HCT116 (cell line): ENCODE data around the gene SMIM34. TPM values are rescaled to one million over a fixed set of nuclear protein-coding genes. Genes with fewer than 3 reads are reported as not detected.
"Not testable (repeated sequence)": the region's sequence is repeated elsewhere in the genome, so short reads cannot be mapped to it uniquely, and the experiment has no call there.

ENCODE experiments used
- ATAC-seq: fragments of 200-7000 bp; cut with Tn5 transposase; 2 replicates; pipeline ENCODE4 v1.9.1; 2020; ENCODE audit warnings: mild to moderate bottlenecking, moderate library complexity
- Bru-seq: library from RNA; stranded (reverse); fragments of 400-500 nt; gene quantifications from one replicate; lab custom pipeline; 2021; lab: Mats Ljungman, UMichigan
- BruChase-seq, 2 experiments: library from RNA; stranded (reverse); fragments of 400-500 nt; gene quantifications; one replicate each; lab custom pipeline; 2021; lab: Mats Ljungman, UMichigan
- BruUV-seq: library from RNA; stranded (reverse); fragments of 400-500 nt; replicated peaks from 2 replicates; lab custom pipeline; 2021; lab: Mats Ljungman, UMichigan
- CTCF ChIA-PET: fragments of 300-600 bp; sonication (Branson Sonifier 250); formaldehyde crosslinking; loops from one replicate; lab custom pipeline; 2021; ENCODE audit warnings: antibody characterized with exemption; lab: Charles Lee
- POLR2A ChIA-PET: fragments of 300-600, 350-600 bp; sonication (Branson Sonifier 250); formaldehyde crosslinking; loops from one replicate; lab custom pipeline; 2021; ENCODE audit warnings: antibody characterized with exemption; lab: Charles Lee
- RAD21 ChIA-PET, 2 experiments: fragments of 300-600 bp; sonication (Branson Sonifier 250); formaldehyde crosslinking; loops; one replicate each; lab custom pipeline; 2023; ENCODE audit warnings: low total read pairs in 2 of 2; ENCODE audit not compliant: uncharacterized antibody in 2 of 2, unreplicated experiment in 2 of 2, low non-redundant PET in 1 of 2; lab: Charles Lee
- DNase-seq: peaks from one replicate; pipeline ENCODE4 v3.0.0-alpha.2; 2010; ENCODE audit warnings: low read depth, low spot score
- H2AFZ ChIP-seq: fragments of 200-600 bp; shearing (Covaris generic), sonication (generic); 2 replicates; pipeline ENCODE4 v1.6.1; 2017; ENCODE audit warnings: low read depth, mixed run types, mixed read lengths, antibody characterized with exemption, low read length; ENCODE audit not compliant: poor library complexity, severe bottlenecking
- H3K27ac ChIP-seq: 2 replicates; pipeline ENCODE4 v1.5.1; 2012; ENCODE audit warnings: low read depth, low read length
- H3K27me3 ChIP-seq: fragments of 200-600 bp; sonication (generic); 2 replicates; pipeline ENCODE4 v1.6.1; 2016; ENCODE audit warnings: mixed run types, low read length, mixed read lengths; ENCODE audit not compliant: insufficient read depth
- H3K36me3 ChIP-seq, 2 experiments: fragments of 200-500 bp in 1 of 2; fragments of 200-600 bp in 1 of 2; sonication (Bioruptor generic) in 1 of 2; sonication (generic) in 1 of 2; 2 replicates each; pipeline versions ENCODE4 v1.5.1 to v1.6.1; 2014 to 2016; ENCODE audit warnings: low read length in 2 of 2, inconsistent platforms in 1 of 2, mixed read lengths in 1 of 2, mixed run types in 1 of 2; ENCODE audit not compliant: insufficient read depth in 2 of 2, control insufficient read depth in 1 of 2
- H3K4me1 ChIP-seq, 2 experiments: fragments of 200-600 bp in 1 of 2; sonication (generic) in 1 of 2; 2 replicates each; pipeline versions ENCODE4 v1.5.1 to v1.6.1; 2012 to 2017; ENCODE audit warnings: low read length in 2 of 2, inconsistent platforms in 1 of 2, mild to moderate bottlenecking in 1 of 2, mixed read lengths in 1 of 2, mixed run types in 1 of 2, moderate library complexity in 1 of 2; ENCODE audit not compliant: insufficient read depth in 2 of 2, control insufficient read depth in 1 of 2
- H3K4me2 ChIP-seq: fragments of 200-600 bp; sonication (generic); 2 replicates; pipeline ENCODE4 v1.6.1; 2017; ENCODE audit warnings: mixed run types, low read length, mixed read lengths
- H3K4me3 ChIP-seq, 2 experiments: fragments of 200-600 bp in 1 of 2; sonication (generic) in 1 of 2; replicated peaks in 1 of 2; 2 replicates each; pipeline ENCODE4 v1.5.1; 2011 to 2016; ENCODE audit warnings: low read length in 2 of 2, control low read depth in 1 of 2, low read depth in 1 of 2, mild to moderate bottlenecking in 1 of 2, mixed read lengths in 1 of 2, mixed run types in 1 of 2
- H3K79me2 ChIP-seq: fragments of 200-600 bp; sonication (generic); 2 replicates; pipeline ENCODE4 v1.6.1; 2017; ENCODE audit warnings: mild to moderate bottlenecking, mixed run types, low read length, moderate library complexity, mixed read lengths; ENCODE audit not compliant: insufficient read depth
- H3K9ac ChIP-seq: fragments of 200-600 bp; sonication (generic); 2 replicates; pipeline ENCODE4 v1.6.1; 2016; ENCODE audit warnings: low read length, mixed read lengths
- H3K9me2 ChIP-seq: fragments of 200-600 bp; sonication (generic), shearing (Covaris generic); 2 replicates; pipeline ENCODE4 v1.6.1; 2017; ENCODE audit warnings: mixed run types, mild to moderate bottlenecking, moderate library complexity; ENCODE audit not compliant: insufficient read depth
- H3K9me3 ChIP-seq, 2 experiments: fragments of 200-500 bp in 1 of 2; fragments of 200-600 bp in 1 of 2; sonication (Bioruptor generic) in 1 of 2; sonication (generic) in 1 of 2; 2 replicates each; pipeline ENCODE4 v1.6.1; 2014 to 2017; ENCODE audit warnings: low read length in 2 of 2, mixed read lengths in 2 of 2, inconsistent platforms in 1 of 2, low read depth in 1 of 2, mild to moderate bottlenecking in 1 of 2, mixed run types in 1 of 2, moderate library complexity in 1 of 2; ENCODE audit not compliant: control insufficient read depth in 1 of 2, insufficient read depth in 1 of 2
- H4K20me1 ChIP-seq: fragments of 200-600 bp; sonication (generic), shearing (Covaris generic); 2 replicates; pipeline ENCODE4 v1.6.1; 2017; ENCODE audit warnings: mixed run types, mild to moderate bottlenecking, moderate library complexity; ENCODE audit not compliant: insufficient read depth
- intact Hi-C: fragments of 100-400 bp; cut with micrococcal nuclease; formaldehyde crosslinking; loops from 2 replicates; pipeline ENCODE4 v1.10.0; 2022
- long read RNA-seq: library from polyadenylated mRNA; unstranded; transcript quantifications from one replicate; pipeline ENCODE4 v2.0.0, GENCODE V29; 2021; ENCODE audit not compliant: unreplicated experiment
- polyA plus RNA-seq: library from polyadenylated mRNA; unstranded; fragments of >200 nt; gene quantifications from 2 replicates; pipeline ENCODE4 v1.2.1, GENCODE V29; 2012; ENCODE audit warnings: missing spikeins
- total RNA-seq: library from RNA; stranded (reverse); gene quantifications from one replicate; pipeline ENCODE4 v1.2.1, GENCODE V29; 2021; ENCODE audit not compliant: unreplicated experiment

Gene SMIM34, protein sequence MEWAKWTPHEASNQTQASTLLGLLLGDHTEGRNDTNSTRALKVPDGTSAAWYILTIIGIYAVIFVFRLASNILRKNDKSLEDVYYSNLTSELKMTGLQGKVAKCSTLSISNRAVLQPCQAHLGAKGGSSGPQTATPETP
- not detected for total RNA-seq
- polyA plus RNA-seq, result 0.14 TPM in 1 of 2 replicates, not detected in the other
- not detected for Bru-seq, nascent RNA
- BruChase-seq, experiment 1, labeled RNA remaining after a 6-hour chase, result not detected
- BruChase-seq, experiment 2, labeled RNA remaining after a 2-hour chase, result not detected
- long read RNA-seq, result 0 reads

- H3K4me1 ChIP-seq, H3K79me2 ChIP-seq, RAD21 ChIA-PET, CTCF ChIA-PET, POLR2A ChIA-PET, H3K27ac ChIP-seq, H3K9ac ChIP-seq, ATAC-seq, BruUV-seq, H3K4me3 ChIP-seq, H3K4me2 ChIP-seq, intact Hi-C loops, H3K9me3 ChIP-seq, H3K9me2 ChIP-seq, H4K20me1 ChIP-seq, H3K36me3 ChIP-seq, H3K27me3 ChIP-seq, DNase-seq, H2AFZ ChIP-seq: not testable (repeated sequence)
These were observed at the start of gene SMIM34 for GRCh38 chr21:34423805-34424204. SMIM34 (minus strand) TSS chr21:34423951; CDS start chr21:34423839, 112 bp downstream.

DNA sequence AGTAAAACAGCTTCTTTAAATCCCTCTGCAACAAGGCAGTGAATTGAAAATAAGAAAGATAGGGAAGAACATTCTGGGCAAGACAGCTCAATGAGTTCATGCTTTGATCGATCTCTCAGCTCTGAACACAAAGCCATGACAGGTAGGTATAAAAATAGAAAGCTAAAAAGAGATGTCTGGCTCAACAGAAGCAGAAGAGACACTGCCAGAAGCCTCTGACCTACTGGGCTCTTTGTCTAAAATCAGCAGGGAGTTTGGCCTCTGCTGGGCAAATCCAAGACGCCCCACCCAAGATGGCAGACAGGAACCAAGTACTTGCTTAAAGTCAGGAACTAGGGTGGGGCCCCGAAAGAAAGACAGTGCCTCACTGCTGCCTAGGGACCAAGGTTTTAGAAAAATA, 43.6 kb upstream of the SMIM34 start:
- H3K4me3 ChIP-seq, ATAC-seq, H3K79me2 ChIP-seq, H4K20me1 ChIP-seq, H3K4me2 ChIP-seq, RAD21 ChIA-PET, CTCF ChIA-PET, H2AFZ ChIP-seq, H3K4me1 ChIP-seq, H3K9me3 ChIP-seq, H3K36me3 ChIP-seq, POLR2A ChIA-PET, H3K27ac ChIP-seq, DNase-seq, H3K9me2 ChIP-seq, H3K27me3 ChIP-seq, BruUV-seq, intact Hi-C loops, H3K9ac ChIP-seq: not testable (repeated sequence)

- intact Hi-C loops, ATAC-seq, H3K79me2 ChIP-seq: not testable (repeated sequence)
These were observed 35.7 kb upstream of the SMIM34 start for GRCh38 chr21:34459426-34459825.

DNA sequence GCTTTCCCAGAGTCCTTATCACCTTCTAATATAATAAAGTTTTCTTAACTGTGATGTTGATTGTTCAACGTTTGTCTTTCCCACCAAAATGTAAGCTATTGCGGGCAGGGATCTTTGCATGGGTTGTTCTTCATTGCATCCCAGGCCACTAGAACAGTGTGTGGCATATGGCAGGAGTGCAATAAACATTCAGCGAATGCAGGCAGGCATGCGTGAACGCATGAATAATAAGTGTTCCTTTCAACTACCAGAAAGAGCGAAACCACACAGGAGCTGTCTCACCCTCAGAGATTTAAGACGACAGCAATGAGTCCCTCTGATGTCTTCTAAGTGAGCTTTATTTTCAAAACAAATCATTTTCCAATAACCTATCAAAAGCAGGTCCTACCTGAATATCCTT, 34.5 kb upstream of the SMIM34 start:
- BruUV-seq, H3K9me2 ChIP-seq, RAD21 ChIA-PET, H3K36me3 ChIP-seq, H3K9me3 ChIP-seq, H3K4me1 ChIP-seq, H3K79me2 ChIP-seq, DNase-seq, H3K4me2 ChIP-seq, H3K4me3 ChIP-seq, H3K9ac ChIP-seq, POLR2A ChIA-PET, H3K27me3 ChIP-seq, CTCF ChIA-PET, H4K20me1 ChIP-seq, ATAC-seq, H2AFZ ChIP-seq, H3K27ac ChIP-seq, intact Hi-C loops: not testable (repeated sequence)

More at GRCh38 chr21:34459426-34459825, 35.7 kb upstream of the SMIM34 start:
- H2AFZ ChIP-seq, CTCF ChIA-PET, H3K27me3 ChIP-seq, BruUV-seq, DNase-seq, H4K20me1 ChIP-seq, H3K27ac ChIP-seq, POLR2A ChIA-PET, H3K9me2 ChIP-seq, H3K9me3 ChIP-seq, RAD21 ChIA-PET, H3K9ac ChIP-seq, H3K4me1 ChIP-seq, H3K4me3 ChIP-seq, H3K4me2 ChIP-seq, H3K36me3 ChIP-seq: not testable (repeated sequence)
